OCI-LY7 (cell line): ENCODE results near the gene TAPT1. TPM values are rescaled to one million over a fixed set of nuclear protein-coding genes. Genes with fewer than 3 reads are reported as not detected.
"Not testable (repeated sequence)": the region's sequence is repeated elsewhere in the genome, so short reads cannot be mapped to it uniquely, and the experiment has no call there.

Experiments
- BruUV-seq: library from RNA; stranded (reverse); fragments of 400-500 nt; replicated peaks from 2 replicates; lab custom pipeline; 2021; lab: Mats Ljungman, UMichigan
- CTCF ChIA-PET: fragments of 300-600 bp; sonication (Branson Sonifier 250); formaldehyde crosslinking; loops from one replicate; lab custom pipeline; 2022; ENCODE audit warnings: antibody characterized with exemption; ENCODE audit not compliant: unreplicated experiment; lab: Charles Lee
- POLR2A ChIA-PET: fragments of 300-600 bp; sonication (Branson Sonifier 250); formaldehyde crosslinking; loops from one replicate; lab custom pipeline; 2022; ENCODE audit warnings: antibody characterized with exemption; lab: Charles Lee
- DNase-seq: peaks from one replicate; pipeline ENCODE4 v3.0.0-alpha.2; 2015; ENCODE audit warnings: low spot score
- H2AFZ ChIP-seq: fragments of 200-600 bp; sonication (generic), shearing (Covaris generic); 2 replicates; pipeline ENCODE4 v1.6.1; 2014; ENCODE audit warnings: mild to moderate bottlenecking, antibody characterized with exemption, low read length, moderate library complexity
- H3K27ac ChIP-seq: fragments of 200-600 bp; sonication (generic); 2 replicates; pipeline ENCODE4 v1.5.1; 2014; ENCODE audit warnings: mixed run types, low read depth, mild to moderate bottlenecking, moderate library complexity, low read length, inconsistent platforms; ENCODE audit not compliant: poor library complexity, severe bottlenecking
- H3K36me3 ChIP-seq: fragments of 200-600 bp; sonication (generic); 2 replicates; pipeline ENCODE4 v1.6.1; 2014; ENCODE audit warnings: mild to moderate bottlenecking, antibody characterized with exemption, low read length, moderate library complexity, mixed read lengths; ENCODE audit not compliant: insufficient read depth
- H3K4me1 ChIP-seq: fragments of 200-600 bp; sonication (generic); 2 replicates; pipeline ENCODE4 v1.5.1; 2014; ENCODE audit warnings: mild to moderate bottlenecking, low read length; ENCODE audit not compliant: insufficient read depth, poor library complexity, severe bottlenecking
- H3K4me2 ChIP-seq: fragments of 200-600 bp; sonication (generic); 2 replicates; pipeline ENCODE4 v1.6.1; 2014; ENCODE audit warnings: mild to moderate bottlenecking, low read length
- H3K4me3 ChIP-seq: fragments of 200-600 bp; sonication (generic); 2 replicates; pipeline ENCODE4 v1.5.1; 2014; ENCODE audit warnings: mild to moderate bottlenecking, low read depth, low read length; ENCODE audit not compliant: poor library complexity, severe bottlenecking
- H3K79me2 ChIP-seq: fragments of 200-600 bp; sonication (generic); 2 replicates; pipeline ENCODE4 v1.6.1; 2016; ENCODE audit warnings: low read depth, mild to moderate bottlenecking, low read length, moderate library complexity, mixed read lengths; ENCODE audit not compliant: insufficient read depth
- H3K9me2 ChIP-seq: fragments of 200-600 bp; sonication (generic); 2 replicates; pipeline ENCODE4 v1.6.1; 2016; ENCODE audit warnings: mild to moderate bottlenecking, low read length, mixed read lengths; ENCODE audit not compliant: insufficient read depth
- H3K9me3 ChIP-seq: fragments of 200-600 bp; sonication (generic); 2 replicates; pipeline ENCODE4 v1.6.1; 2014; ENCODE audit warnings: mild to moderate bottlenecking, mixed run types, low read length, mixed read lengths
- H4K20me1 ChIP-seq: fragments of 200-600 bp; sonication (generic); 2 replicates; pipeline ENCODE4 v1.6.1; 2014; ENCODE audit warnings: mild to moderate bottlenecking, antibody characterized with exemption, low read length, moderate library complexity, mixed read lengths; ENCODE audit not compliant: insufficient read depth
- EZH2phosphoT487 ChIP-seq: fragments of 200-600 bp; sonication (generic); IDR thresholded peaks from 2 replicates; pipeline ENCODE4 v1.6.1; 2018; ENCODE audit warnings: low read depth, borderline replicate concordance, mild to moderate bottlenecking, mixed run types, antibody characterized with exemption, low read length, moderate library complexity, mixed read lengths
- intact Hi-C: fragments of 100-400 bp; cut with micrococcal nuclease; formaldehyde crosslinking; loops from one replicate; pipeline ENCODE4 v1.10.0; 2022; ENCODE audit not compliant: unreplicated experiment
- total RNA-seq, 2 experiments: library from RNA; depleted of rRNA in 1 of 2; stranded (reverse); fragments of >200 nt in 1 of 2; shearing (Covaris generic) in 1 of 2; gene quantifications; 2 replicates each; pipeline ENCODE4 v1.2.3, GENCODE V29; 2014 to 2022
- TF ChIP-seq, protein P1 (sequence below): fragments of 200-600 bp; sonication (generic); conservative IDR thresholded peaks from 2 replicates; pipeline ENCODE4 v1.5.1; 2014; ENCODE audit warnings: mild to moderate bottlenecking, antibody characterized with exemption, low read length, moderate library complexity, mixed read lengths

The TAPT1 gene
- total RNA-seq, 2 experiments from 2014 or later: 34.3 to 66.6 TPM

DNA sequence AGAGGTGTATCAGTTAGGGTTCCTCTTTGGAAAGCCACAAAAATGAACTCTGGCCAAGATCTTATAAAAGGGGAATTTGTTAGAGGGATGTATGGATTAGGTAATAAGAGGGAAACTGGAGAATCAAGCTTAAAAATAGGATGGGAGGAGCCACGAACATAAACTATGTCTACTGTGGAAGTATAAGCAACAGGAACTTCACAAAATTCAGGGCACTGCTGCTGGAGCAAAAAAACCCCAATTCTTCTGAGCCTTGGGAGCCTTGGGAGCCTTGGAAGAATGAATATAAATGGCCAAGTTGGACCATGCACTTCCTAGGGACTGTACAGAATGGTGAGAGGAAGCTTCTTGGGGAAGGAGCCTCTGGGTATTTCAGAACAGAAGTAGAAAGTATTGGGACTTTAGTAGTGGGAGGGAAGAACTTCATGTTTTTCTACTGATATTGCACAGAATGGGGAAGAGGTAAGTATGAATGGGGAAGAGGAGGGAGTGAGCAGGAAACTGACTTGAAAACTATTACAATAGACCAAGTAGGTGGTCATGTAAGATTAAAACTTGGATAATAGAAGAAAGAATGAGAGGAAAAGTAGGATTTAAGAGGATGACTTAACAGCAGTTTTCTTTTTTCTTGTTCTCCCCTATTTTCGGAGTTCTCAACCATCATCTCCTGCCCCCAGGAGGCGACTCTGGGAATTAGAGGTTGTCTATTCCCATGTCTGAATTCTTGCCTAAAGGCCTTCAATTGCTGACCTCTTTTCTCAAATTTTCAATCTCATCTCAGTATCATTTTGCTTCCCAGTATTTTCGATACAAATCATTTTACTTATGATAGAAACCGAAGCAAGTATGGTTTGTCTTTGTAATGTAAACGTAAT lies 44.4 kb upstream of the TAPT1 start:
- ChIA-PET CTCF (no interaction called here), POLR2A (interaction anchor here (0.8 kb wide), 1 partner anchor 242 kb away, joined by 5 read pairs; no protein-coding TSS in a partner anchor)
- DNase-seq: peak; percentile 25
- H3K4me1 ChIP-seq: no peaks in the 10 kb centered on the region
- no peak overlapping the region for H2AFZ ChIP-seq
- H3K4me2 ChIP-seq: no peak overlapping the region
- intact Hi-C loops: no loop called here
- H3K4me3 ChIP-seq: no peak overlapping the region
- H3K36me3 ChIP-seq: no peaks in the 10 kb centered on the region
- no peaks in the 10 kb centered on the region for H4K20me1 ChIP-seq
- no peaks in the 10 kb centered on the region for H3K79me2 ChIP-seq
- no TSS peak for BruUV-seq
- no peaks in the 10 kb centered on the region for H3K9me2 ChIP-seq
- H3K27ac ChIP-seq: no peak overlapping the region
- no peaks in the 10 kb centered on the region for H3K9me3 ChIP-seq
- TF ChIP-seq, protein P1, sequence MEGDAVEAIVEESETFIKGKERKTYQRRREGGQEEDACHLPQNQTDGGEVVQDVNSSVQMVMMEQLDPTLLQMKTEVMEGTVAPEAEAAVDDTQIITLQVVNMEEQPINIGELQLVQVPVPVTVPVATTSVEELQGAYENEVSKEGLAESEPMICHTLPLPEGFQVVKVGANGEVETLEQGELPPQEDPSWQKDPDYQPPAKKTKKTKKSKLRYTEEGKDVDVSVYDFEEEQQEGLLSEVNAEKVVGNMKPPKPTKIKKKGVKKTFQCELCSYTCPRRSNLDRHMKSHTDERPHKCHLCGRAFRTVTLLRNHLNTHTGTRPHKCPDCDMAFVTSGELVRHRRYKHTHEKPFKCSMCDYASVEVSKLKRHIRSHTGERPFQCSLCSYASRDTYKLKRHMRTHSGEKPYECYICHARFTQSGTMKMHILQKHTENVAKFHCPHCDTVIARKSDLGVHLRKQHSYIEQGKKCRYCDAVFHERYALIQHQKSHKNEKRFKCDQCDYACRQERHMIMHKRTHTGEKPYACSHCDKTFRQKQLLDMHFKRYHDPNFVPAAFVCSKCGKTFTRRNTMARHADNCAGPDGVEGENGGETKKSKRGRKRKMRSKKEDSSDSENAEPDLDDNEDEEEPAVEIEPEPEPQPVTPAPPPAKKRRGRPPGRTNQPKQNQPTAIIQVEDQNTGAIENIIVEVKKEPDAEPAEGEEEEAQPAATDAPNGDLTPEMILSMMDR: peak; percentile 74
- TF ChIP-seq EZH2phosphoT487: no peak

DNA sequence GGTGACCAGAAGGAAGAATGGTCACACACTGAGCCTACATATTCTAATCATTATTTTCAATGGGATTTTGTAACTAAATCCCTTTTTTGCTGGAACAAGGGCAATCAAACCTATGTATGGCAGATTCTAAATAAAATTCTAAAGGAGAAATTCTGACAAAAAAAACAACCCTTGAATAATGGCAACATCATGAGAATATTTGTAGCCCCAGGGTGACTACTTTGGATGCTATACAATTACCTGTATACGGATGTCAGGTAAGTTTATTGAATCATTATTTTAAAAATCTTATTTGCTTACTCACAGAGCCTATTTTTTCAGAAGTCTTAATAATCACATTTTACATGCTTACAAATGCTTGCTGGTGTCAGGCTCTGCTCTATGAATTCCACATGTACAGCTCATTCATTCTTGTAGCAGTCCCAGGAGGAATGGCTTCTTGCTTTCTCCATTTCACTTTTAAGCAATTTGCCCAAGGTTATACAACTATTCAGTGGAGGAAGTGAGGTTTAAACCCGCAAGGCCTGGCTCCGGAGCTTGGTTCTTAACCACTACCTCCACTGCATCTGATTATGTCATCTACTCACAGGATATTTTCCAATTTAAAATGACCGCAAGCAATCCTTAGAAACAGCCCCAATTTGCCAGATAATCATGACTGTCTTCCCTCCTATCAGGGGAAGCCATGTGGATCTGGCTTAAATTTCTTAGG lies 43.6 kb upstream of the TAPT1 start:
- DNase-seq, H3K27ac ChIP-seq, H3K36me3 ChIP-seq, H2AFZ ChIP-seq, H3K9me3 ChIP-seq, H3K4me2 ChIP-seq, BruUV-seq, H3K79me2 ChIP-seq, CTCF ChIA-PET, H3K9me2 ChIP-seq, H3K4me3 ChIP-seq, H4K20me1 ChIP-seq, H3K4me1 ChIP-seq, intact Hi-C loops: not testable (repeated sequence)
- POLR2A ChIA-PET: interaction anchor here (0.8 kb wide), 1 partner anchor 241 kb away, joined by 5 read pairs; no protein-coding TSS in a partner anchor

DNA sequence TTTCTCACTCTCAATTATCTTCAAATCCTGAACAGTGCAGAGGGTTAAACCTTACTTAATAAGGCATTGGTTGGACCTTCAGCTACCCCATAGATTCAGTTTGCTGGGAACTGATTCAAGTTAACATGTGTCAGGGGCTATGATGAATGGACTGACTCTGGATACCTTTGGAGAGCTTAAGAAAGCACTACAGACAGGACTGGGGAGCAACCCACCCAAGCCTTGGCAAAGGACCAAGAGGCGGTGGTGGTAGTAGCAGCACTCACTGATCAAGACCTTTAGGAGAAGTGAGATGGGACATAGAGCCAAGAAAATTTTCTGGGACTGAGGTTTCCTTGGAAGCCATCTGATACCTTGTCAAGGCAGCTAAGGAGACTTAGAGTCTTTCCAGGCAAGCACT lies 43.0 kb upstream of the TAPT1 start:
- Histone ChIP-seq H2AFZ (no peak overlapping the region), H3K4me1 (peaks cover 5% of the 10 kb centered on the region), H3K36me3 (no peaks in the 10 kb centered on the region), H3K4me2 (no peak overlapping the region), H3K27ac (no peak overlapping the region), H3K79me2 (no peaks in the 10 kb centered on the region), H3K4me3 (no peak overlapping the region), H3K9me2 (no peaks in the 10 kb centered on the region), H4K20me1 (no peaks in the 10 kb centered on the region), H3K9me3 (no peaks in the 10 kb centered on the region)
- ChIA-PET CTCF (no interaction called here), POLR2A (interaction anchor here (0.6 kb wide), 1 partner anchor 114 kb away, joined by 5 read pairs; no protein-coding TSS in a partner anchor)
- no peak for DNase-seq
- TF ChIP-seq, protein P1: no peak
- no peak for TF ChIP-seq EZH2phosphoT487
- BruUV-seq: no TSS peak
- intact Hi-C loops: no loop called here
